ENCODE results near the gene SLC10A3. TPM values are rescaled to one million over a fixed set of nuclear protein-coding genes. Genes with fewer than 3 reads are reported as not detected.
A peak's percentile ranks its signal among the peaks of the same experiment; 100 is the strongest.

Gene SLC10A3, protein sequence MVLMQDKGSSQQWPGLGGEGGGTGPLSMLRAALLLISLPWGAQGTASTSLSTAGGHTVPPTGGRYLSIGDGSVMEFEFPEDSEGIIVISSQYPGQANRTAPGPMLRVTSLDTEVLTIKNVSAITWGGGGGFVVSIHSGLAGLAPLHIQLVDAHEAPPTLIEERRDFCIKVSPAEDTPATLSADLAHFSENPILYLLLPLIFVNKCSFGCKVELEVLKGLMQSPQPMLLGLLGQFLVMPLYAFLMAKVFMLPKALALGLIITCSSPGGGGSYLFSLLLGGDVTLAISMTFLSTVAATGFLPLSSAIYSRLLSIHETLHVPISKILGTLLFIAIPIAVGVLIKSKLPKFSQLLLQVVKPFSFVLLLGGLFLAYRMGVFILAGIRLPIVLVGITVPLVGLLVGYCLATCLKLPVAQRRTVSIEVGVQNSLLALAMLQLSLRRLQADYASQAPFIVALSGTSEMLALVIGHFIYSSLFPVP
- total RNA-seq (ENCODE audit: insufficient read depth, low replicate concordance): 10.4 TPM

DNA sequence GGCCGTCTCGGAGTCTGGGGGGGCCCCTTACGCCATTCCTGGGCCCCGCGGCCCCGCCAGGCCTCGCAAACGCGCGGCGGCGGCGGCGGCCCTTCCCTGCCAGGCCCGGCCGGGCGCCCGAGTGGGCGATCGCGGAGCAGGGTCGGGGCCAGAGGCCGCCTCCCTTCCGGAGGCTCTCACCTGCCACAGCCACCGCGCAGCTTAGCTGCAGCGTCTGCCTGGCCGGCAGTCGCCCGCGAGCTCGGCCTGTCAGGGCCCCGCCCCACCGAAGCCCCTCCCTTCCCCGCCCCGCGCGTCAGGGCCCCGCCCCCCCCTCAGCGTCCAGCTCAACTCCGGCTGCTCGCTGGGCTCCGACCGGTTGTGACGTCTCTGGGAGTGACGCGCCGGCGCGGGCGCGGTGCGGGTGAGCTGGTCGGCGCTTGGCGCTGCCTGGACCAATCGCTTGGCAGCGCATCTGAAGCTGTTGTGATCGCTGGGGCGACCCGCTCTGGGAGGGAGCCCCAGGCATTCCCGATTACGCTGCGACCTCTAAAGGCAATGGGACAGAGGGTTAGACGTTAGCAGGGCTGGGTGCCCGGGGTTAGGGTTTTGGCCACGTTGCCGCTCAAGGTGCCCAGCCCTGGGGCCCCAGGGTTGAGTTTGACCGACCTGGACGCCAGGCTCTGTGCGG is at the start of gene SLC10A3:
TSS of gene SLC10A3 (minus strand) at position 216 of the 670 bp plus-strand sequence. CDS start 1,689 bp downstream, outside the sequence.
- DNase-seq (ENCODE audit: low spot score): peak; percentile 94

DNA sequence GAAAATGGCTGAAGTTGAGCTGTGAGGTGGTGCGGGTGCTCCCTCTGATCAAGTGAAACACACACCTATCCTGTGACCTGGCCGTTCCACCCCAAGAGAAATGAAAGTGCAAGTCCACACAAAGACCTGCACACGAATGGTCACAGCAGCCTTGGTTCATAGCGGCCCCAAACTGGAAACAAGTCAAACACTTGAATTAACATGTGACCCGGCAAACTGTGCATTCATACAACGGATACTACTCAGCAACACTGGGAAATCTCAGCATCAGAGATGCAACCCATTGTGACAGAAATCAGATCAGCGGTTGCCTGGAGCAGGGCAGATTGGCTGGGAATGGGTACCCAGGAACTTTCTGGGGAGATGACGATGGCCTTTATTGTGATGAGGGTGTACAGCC is 48.6 kb upstream of the SLC10A3 start:
- no peak for DNase-seq (ENCODE audit: low spot score)

GRCh38 chrX:154535892-154536291 is 45.5 kb upstream of the SLC10A3 start:
- DNase-seq (ENCODE audit: low spot score): no peak

DNA sequence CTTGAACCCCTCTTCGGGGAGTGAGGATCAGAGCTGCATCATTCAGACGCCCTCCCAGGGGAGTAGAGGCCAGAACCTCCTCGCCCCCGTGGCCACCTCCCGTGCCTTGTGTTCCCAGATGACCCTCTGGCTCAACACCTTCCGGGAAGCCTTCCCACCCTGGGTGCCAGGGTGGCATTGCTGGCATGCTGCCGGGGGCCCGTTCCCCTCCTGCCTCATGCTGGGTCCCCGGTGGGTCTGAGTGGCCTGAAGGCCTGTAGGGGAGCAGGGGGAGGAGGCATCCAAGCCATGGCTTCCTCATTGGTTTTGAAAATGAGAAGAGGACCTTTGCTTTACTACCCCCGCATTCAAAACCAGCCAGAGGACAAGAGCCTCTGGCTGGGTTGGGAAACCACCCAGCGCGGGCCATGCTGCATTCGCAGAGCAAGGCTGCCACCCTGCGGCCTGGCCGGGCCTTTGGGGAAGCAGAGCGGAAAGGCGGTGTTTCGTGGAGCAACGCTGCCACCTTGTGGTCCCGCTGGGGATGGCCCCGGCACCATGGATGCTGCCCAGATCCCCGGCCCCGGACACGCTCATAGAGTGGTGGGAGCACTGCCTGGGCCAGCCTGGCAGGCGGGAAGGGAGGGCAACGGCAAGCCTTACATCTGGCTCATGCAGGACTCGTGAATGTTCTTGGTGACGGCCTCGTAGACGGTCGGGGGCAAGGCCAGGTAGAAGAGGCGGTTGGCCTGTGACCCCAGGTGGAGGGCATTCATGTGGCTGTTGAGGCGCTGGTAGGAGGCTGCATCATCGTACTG is 44.3 kb upstream of the SLC10A3 start:
- peak; percentile 75 for DNase-seq (ENCODE audit: low spot score)

DNA sequence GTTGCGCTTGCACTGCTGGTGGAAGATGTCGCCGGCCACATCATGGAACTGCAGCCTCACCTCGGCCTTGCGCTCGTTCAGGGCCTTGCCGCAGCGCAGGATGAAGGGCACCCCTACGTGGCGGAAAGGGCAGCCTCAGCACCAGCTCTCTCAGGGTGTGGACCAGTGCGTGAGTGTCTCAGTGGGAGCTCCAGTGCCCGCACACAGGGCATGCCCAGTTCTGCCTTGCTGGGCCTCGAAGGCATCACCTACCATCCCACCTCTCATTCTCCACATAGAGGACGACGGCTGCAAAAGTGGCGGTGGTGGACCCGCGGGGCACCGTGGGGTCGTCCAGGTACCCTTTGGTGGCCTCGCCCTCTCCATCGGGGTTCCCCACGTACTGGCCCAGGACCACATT is 42.3 kb upstream of the SLC10A3 start:
- DNase-seq (ENCODE audit: low spot score): no peak

DNA sequence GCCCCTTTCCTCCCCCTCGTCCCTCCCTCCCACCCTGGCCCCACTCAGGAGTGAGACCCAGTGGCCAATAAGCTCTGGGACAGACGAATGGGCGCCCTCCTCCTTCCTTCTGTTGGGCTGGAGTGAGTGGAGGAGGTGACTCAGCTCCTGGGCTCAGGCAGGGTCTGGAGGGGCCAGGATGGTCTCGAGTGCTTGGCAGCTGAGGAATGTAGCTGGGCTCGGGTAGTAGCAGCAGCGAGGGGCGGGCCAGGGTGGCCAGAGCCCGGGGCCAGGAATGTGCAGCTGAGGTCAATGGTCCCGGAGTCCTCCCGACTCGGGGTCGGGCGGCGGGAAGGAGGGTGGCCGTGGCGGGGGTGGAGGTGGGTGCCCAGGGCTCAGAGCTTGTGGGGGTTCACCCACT is 41.2 kb upstream of the SLC10A3 start:
- DNase-seq (ENCODE audit: low spot score): peak; percentile 53

GRCh38 chrX:154530286-154530685 is 39.9 kb upstream of the SLC10A3 start:
- DNase-seq (ENCODE audit: low spot score): no peak

DNA sequence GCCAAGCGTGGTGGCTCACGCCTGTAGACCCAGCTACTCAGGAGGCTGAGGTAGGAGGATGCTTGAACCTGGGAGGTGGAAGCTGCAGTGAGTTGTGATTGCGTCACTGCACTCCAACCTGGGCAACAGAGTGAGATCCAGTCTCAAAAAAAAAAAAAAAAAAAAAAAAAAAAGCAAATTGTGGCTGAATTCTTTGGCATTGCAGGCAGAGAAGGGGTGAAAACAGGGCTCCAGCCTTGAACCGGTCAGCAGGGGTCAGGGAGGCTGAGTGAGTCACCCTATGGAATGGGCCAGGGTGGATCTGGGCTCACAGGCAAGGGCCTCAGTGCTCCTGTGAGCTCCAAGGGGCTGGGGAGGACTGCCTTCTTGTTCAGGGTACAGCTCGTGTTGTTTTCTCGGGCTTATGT is 38.8 kb upstream of the SLC10A3 start:
- no peak for DNase-seq (ENCODE audit: low spot score)

- DNase-seq (ENCODE audit: low spot score): peak; percentile 89
These were observed 36.7 kb upstream of the SLC10A3 start for GRCh38 chrX:154526901-154527675.

- DNase-seq (ENCODE audit: low spot score): no peak
These were observed 35.4 kb upstream of the SLC10A3 start for GRCh38 chrX:154525606-154526490.

DNA sequence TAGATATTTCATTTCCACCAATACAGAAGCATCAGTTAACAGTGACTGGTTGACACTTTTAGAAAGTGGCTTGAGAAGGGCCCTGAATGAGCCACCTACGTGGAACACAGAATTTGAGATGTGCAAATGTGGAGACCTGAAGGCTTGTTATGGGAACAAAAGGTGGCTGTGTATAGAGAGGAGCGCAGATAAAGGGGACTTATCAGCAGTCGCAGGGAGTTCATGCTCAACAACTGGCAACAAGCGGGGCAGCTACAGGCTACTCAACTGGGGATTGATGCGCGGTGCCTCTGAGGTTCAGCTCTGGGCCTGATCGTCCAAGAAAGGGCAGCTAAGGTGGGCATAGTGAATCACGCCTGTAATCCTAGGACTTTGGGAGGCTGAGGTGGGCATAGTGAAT is 29.0 kb upstream of the SLC10A3 start:
- DNase-seq (ENCODE audit: low spot score): no peak

DNA sequence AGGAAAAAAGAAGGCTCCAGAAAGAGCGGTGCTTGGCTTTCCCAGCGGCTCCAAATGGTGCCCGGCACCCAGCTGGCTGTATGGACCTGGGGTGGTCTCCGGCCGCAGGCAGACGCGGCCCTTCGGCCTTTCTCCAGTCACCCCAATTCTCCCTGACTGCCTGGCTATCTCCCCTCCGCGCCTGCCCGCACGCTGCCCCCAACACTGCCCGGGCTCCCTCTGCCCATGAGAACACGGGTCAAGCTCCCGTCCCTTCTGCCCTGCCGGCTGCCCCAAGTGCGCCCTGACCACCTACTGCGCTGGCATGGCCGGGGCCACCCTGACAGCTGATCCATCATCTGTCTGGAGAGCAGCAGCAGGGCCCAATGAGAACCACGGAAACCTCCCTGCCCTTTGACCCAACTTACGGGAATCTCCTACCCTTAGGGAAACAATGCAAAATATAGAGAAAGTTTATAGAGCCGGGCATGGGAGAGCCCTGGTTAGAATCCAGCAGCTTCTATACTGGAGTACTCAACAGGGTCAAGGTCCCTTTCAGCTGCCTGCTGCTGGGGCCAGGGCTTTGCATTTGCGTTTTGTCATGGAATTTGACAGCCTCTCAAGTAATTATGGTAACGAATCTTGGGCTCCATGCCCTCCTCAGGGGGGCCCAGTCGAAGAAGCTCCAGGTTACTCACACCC is 26.8 kb upstream of the SLC10A3 start:
- DNase-seq (ENCODE audit: low spot score): peak; percentile 27

GRCh38 chrX:154516656-154517100 is 26.2 kb upstream of the SLC10A3 start:
- DNase-seq (ENCODE audit: low spot score): no peak

DNA sequence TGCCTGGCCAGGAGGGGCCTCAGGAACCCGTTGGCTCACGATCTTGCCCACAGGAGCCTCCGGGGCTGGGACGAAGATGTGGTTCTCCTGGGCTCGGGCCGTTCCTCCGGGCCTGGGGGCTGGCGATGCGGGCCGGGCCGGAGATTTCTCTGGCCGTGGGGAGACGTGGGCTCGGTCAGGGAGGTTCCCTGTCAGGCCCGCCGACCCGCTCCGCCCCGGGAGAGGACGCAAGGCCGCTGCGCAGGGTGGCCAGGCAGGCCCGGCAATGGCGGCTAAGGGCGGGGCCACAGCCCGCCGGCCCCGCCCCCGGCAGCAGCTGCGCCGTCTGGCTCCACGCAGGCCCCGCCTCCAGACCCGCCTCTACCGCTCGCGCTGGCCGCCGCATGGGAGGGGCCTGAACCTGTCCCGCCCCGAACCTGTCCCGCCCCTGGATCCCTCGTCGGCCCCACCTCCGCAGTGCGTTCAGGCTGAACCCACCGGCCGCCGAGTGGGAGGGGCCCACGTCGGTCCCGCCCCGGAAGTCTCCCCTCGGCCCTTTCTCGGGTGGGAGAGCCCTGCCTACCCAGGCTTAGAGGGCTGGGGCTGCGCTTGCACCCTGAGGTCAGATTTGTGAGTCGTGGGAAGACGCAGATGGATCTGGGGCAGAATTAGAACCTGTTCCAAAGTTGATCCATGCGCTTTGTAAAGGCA is 25.7 kb upstream of the SLC10A3 start, which contains the start of gene FAM3A:
TSS of gene FAM3A (minus strand) at position 267 of the 690 bp plus-strand sequence. CDS start 460 bp downstream, outside the sequence.
- peak; percentile 94 for DNase-seq (ENCODE audit: low spot score)

- no peak for DNase-seq (ENCODE audit: low spot score)
These were observed 24.9 kb upstream of the SLC10A3 start for GRCh38 chrX:154515090-154515965.

- DNase-seq (ENCODE audit: low spot score): no peak
These were observed 23.3 kb upstream of the SLC10A3 start for GRCh38 chrX:154513716-154514115.

DNA sequence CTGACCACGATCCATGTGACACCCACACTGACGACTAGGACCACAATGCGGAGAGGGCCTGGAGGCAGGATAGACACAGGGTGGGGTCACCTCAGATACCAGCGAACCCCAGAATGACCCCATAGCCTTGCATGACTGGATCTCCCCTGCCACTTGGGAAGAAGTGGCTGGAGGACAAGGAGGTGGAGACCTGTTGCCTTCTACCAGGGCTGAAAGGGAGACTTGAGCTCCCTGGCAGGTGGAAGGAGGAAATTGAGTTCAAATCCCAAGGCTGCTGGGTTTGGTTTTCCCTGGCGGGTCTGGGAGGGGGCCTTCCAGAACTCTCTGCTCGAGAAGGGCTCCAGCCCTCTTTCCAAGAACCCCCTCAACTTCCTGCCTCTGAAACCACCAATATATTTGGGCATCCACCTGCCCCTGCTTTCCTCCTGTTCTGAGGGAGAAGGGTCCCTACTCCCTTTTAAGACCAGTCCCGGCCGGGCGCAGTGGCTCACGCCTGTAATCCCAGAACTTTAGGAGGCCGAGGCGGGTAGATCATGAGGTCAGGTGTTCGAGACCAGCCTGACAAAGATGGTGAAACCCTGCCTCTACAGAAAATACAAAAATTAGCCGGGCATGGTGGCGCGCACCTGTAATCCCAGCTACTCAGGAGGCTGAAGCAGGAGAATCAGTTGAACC is 22.6 kb upstream of the SLC10A3 start:
- DNase-seq (ENCODE audit: low spot score): no peak

Measured in umbilical cord (tissue), 2 donors.